Esophagus (tissue), 2 donors: Measurements from ENCODE around the gene ACKR3. TPM values are rescaled to one million over a fixed set of nuclear protein-coding genes. Genes with fewer than 3 reads are reported as not detected.

Experiments
- H3K27ac ChIP-seq, 2 donors: one replicate each; pipeline ENCODE4 v1.5.1; 2013; ENCODE audit warnings: low read depth in 2 of 2, mild to moderate bottlenecking in 2 of 2, inconsistent platforms in 1 of 2, low read length in 1 of 2, moderate library complexity in 1 of 2
- H3K27me3 ChIP-seq, 2 donors: one replicate each; pipeline ENCODE4 v1.6.1; 2013; ENCODE audit warnings: low read length in 2 of 2, control low read depth in 1 of 2, mild to moderate bottlenecking in 1 of 2; ENCODE audit not compliant: insufficient read depth in 2 of 2, control insufficient read depth in 1 of 2
- H3K36me3 ChIP-seq, 2 donors: one replicate each; pipeline ENCODE4 v1.6.1; 2013; ENCODE audit warnings: low read length in 1 of 2; ENCODE audit not compliant: control insufficient read depth in 2 of 2, insufficient read depth in 2 of 2
- H3K4me1 ChIP-seq, 2 donors: one replicate each; pipeline ENCODE4 v1.6.1; 2013; ENCODE audit warnings: low read length in 1 of 2; ENCODE audit not compliant: control insufficient read depth in 2 of 2, insufficient read depth in 2 of 2
- H3K4me3 ChIP-seq, 2 donors: one replicate each; pipeline ENCODE4 v1.5.1; 2013; ENCODE audit warnings: low read length in 2 of 2, mild to moderate bottlenecking in 2 of 2, low read depth in 1 of 2, moderate library complexity in 1 of 2
- H3K9me3 ChIP-seq, 2 donors: one replicate each; pipeline ENCODE4 v1.6.1; 2013; ENCODE audit warnings: mild to moderate bottlenecking in 2 of 2, low read depth in 1 of 2, low read length in 1 of 2, moderate library complexity in 1 of 2; ENCODE audit not compliant: control insufficient read depth in 2 of 2, insufficient read depth in 1 of 2
- WGBS, 2 donors: extraction: QIAGEN DNeasy Blood & Tissue Kit; methylation state at CpG; one replicate each; pipeline ENCODE4 v1.1.7; 2013; 5-methylcytosine and 5-hydroxymethylcytosine counted together
- polyA plus RNA-seq, 2 donors: library from polyadenylated mRNA; stranded (reverse); fragments of 200-250 nt; gene quantifications; one replicate each; pipeline ENCODE4 v1.2.3, GENCODE V29; 2013
- donor health status: healthy with polysubstance abuse.
- donor health status: Bipolar disorder and iron deficiency.

ACKR3 gene
- polyA plus RNA-seq, 2 donors, result 7.3 to 20.6 TPM

- peaks cover 0 to 2% of the 10 kb centered on the region in 2 donors for H3K9me3 ChIP-seq
- WGBS, 2 donors, result 85 to 86% methylated on average over 7 of the region's 7 CpGs
- no peak overlapping the region for H3K27ac ChIP-seq
- H3K4me3 ChIP-seq, result no peak overlapping the region
- no peaks in the 10 kb centered on the region for H3K4me1 ChIP-seq
- no peaks in the 10 kb centered on the region for H3K36me3 ChIP-seq
- H3K27me3 ChIP-seq, result peaks cover 0 to 2% of the 10 kb centered on the region in 2 donors
These were observed 14.9 kb upstream of the ACKR3 start for GRCh38 chr2:236554629-236555282.

- Histone ChIP-seq H3K9me3 (peaks cover 0 to 2% of the 10 kb centered on the region in 2 donors), H3K27ac (no peak overlapping the region), H3K27me3 (peaks cover 0 to 2% of the 10 kb centered on the region in 2 donors), H3K4me1 (no peaks in the 10 kb centered on the region), H3K36me3 (no peaks in the 10 kb centered on the region), H3K4me3 (no peak overlapping the region)
- WGBS, 2 donors, result 89 to 96% methylated on average over 1 of the region's 1 CpG
These were observed 14.1 kb upstream of the ACKR3 start for GRCh38 chr2:236555481-236555880.

GRCh38 chr2:236557306-236558030 is 12.2 kb upstream of the ACKR3 start:
- Histone ChIP-seq H3K9me3 (peaks cover 0 to 2% of the 10 kb centered on the region in 2 donors), H3K27me3 (peaks cover 0 to 2% of the 10 kb centered on the region in 2 donors), H3K4me1 (no peaks in the 10 kb centered on the region), H3K27ac (no peak overlapping the region), H3K36me3 (no peaks in the 10 kb centered on the region), H3K4me3 (no peak overlapping the region)
- 51 to 61% methylated on average over 3 of the region's 3 CpGs for WGBS, 2 donors

DNA sequence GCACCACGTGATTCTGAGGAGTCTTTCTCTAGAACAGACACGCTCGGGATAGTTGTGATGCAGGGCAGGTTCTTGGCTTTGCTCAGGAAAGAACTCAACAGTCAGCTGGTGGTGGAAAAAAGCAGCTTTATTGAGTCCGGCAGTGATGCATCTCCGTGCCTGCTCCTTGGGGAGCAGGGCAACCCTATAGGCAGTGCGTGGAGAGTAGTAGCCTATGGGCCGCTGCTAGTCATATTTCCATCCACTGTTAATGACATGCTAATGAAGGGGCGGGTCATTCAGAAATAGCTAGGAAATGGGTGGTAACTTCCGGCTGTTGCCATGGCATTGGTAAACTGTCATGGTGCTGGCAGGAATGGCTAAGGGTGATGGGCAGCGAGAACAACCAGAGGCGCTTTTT is 11.6 kb upstream of the ACKR3 start:
- 88 to 90% methylated on average over 11 of the region's 11 CpGs for WGBS, 2 donors

GRCh38 chr2:236558993-236559978 is 10.3 kb upstream of the ACKR3 start:
- WGBS, 2 donors, result 73 to 74% methylated on average over 6 of the region's 6 CpGs
- Histone ChIP-seq H3K36me3 (no peaks in the 10 kb centered on the region), H3K4me1 (no peaks in the 10 kb centered on the region), H3K4me3 (no peak overlapping the region), H3K9me3 (peaks cover 0 to 4% of the 10 kb centered on the region in 2 donors), H3K27ac (no peak overlapping the region), H3K27me3 (peaks cover 0 to 2% of the 10 kb centered on the region in 2 donors)

More for the DNA sequence above, 11.6 kb upstream of the ACKR3 start:
- Histone ChIP-seq H3K27ac (no peak overlapping the region), H3K36me3 (no peaks in the 10 kb centered on the region), H3K4me1 (no peaks in the 10 kb centered on the region), H3K9me3 (peaks cover 0 to 2% of the 10 kb centered on the region in 2 donors), H3K27me3 (peaks cover 0 to 2% of the 10 kb centered on the region in 2 donors), H3K4me3 (no peak overlapping the region)

GRCh38 chr2:236561874-236562273 is 7.8 kb upstream of the ACKR3 start:
- no peak overlapping the region for H3K27ac ChIP-seq
- H3K4me1 ChIP-seq, result no peaks in the 10 kb centered on the region
- peaks cover 0 to 2% of the 10 kb centered on the region in 2 donors for H3K27me3 ChIP-seq
- no peaks in the 10 kb centered on the region for H3K36me3 ChIP-seq
- no peak overlapping the region for H3K4me3 ChIP-seq
- 94 to 96% methylated on average over 3 of the region's 3 CpGs for WGBS, 2 donors
- peaks cover 0 to 2% of the 10 kb centered on the region in 2 donors for H3K9me3 ChIP-seq

- peaks cover 0 to 2% of the 10 kb centered on the region in 2 donors for H3K9me3 ChIP-seq
- no peaks in the 10 kb centered on the region for H3K36me3 ChIP-seq
- no peaks in the 10 kb centered on the region for H3K4me1 ChIP-seq
- 75 to 86% methylated on average over 5 of the region's 5 CpGs for WGBS, 2 donors
- H3K27me3 ChIP-seq, result peaks cover 0 to 2% of the 10 kb centered on the region in 2 donors
- no peak overlapping the region for H3K4me3 ChIP-seq
- no peak overlapping the region for H3K27ac ChIP-seq
These were observed 7.2 kb upstream of the ACKR3 start for GRCh38 chr2:236562434-236562833.

DNA sequence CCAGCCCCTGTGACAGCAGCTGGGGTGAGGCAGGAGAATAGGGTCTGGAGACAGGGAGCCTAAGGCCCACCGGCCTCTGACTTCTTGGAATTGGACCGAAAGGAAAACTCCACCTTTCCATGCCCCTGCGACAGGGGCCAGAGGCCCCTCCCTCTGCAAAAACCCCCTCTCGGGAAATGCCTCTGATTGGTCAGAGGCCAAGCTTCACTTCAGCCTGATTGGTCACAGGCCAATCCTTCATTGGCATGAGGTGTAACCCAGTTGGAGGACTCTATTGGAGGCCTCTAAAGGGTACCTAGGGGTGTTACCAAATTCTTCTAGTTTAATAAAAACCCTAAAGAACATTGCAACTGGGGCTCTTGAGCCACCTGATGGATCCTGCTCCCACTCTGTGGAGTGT is 5.7 kb upstream of the ACKR3 start:
- Histone ChIP-seq H3K4me3 (no peak overlapping the region), H3K36me3 (no peaks in the 10 kb centered on the region), H3K27ac (no peak overlapping the region), H3K4me1 (no peaks in the 10 kb centered on the region), H3K9me3 (peaks cover 0 to 2% of the 10 kb centered on the region in 2 donors), H3K27me3 (no peaks in the 10 kb centered on the region)
- 93 to 97% methylated on average over 4 of the region's 4 CpGs for WGBS, 2 donors

- Histone ChIP-seq H3K9me3 (peaks cover 0 to 2% of the 10 kb centered on the region in 2 donors), H3K27ac (no peak overlapping the region), H3K36me3 (no peaks in the 10 kb centered on the region), H3K4me3 (no peak overlapping the region), H3K27me3 (no peaks in the 10 kb centered on the region), H3K4me1 (no peaks in the 10 kb centered on the region)
- WGBS, 2 donors, result 68 to 73% methylated on average over 3 of the region's 3 CpGs
These were observed 4.4 kb upstream of the ACKR3 start for GRCh38 chr2:236565212-236565611.
